ENCODE data around the gene ZG16.

DNA sequence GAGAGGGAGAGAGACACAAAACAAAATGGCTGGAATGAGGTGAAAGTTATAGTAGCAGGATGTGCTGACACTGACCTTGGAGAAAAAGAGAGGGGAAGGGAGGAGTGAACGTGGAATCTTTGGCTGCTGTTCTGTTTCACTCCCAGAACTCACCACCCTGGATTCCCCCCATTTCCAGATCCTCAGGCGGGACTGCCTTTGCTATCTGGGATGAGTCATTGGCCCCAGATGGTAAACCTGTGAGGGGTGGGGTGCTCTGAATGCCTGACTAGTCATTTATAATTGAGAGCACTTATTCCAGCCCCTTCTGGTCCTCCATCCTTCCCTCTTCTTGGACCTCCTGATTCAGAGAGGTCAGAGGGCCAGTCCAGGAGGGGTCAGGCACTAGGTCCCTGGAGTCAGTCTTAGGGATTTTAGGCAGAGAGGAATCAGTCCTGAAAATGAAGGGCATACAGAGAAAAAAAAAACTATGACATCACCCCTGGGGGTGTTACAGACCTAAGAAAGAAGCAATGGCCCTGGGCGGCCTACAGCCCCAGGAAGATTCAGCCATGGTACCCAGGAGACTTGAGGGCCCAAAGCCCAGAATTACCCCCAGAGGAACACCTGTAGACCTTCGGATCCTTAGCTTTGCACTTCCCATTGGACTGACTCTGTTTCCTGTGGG is 2.2 kb upstream of the ZG16 start:
- TF ChIP-seq FOXA1 (IDR thresholded peaks at IDR 0.05) = no peak
- TF ChIP-seq L3MBTL2 (conservative IDR thresholded peaks at IDR 0.05) = no peak
- TF ChIP-seq ZNF384 (IDR thresholded peaks at IDR 0.05) = no peak
